Kidney epithelial cell (primary cell): ENCODE data around the gene LARP1. TPM values are rescaled to one million over a fixed set of nuclear protein-coding genes. Genes with fewer than 3 reads are reported as not detected.

Experiments used
- DNase-seq: peaks from one replicate; pipeline ENCODE4 v3.0.0-alpha.2; 2010; ENCODE audit warnings: low read depth
- H3K27me3 ChIP-seq: 2 replicates; pipeline ENCODE4 v1.6.0; 2011; ENCODE audit warnings: low read length; ENCODE audit not compliant: control insufficient read depth, insufficient read depth
- H3K36me3 ChIP-seq: 2 replicates; pipeline ENCODE4 v1.5.1; 2011; ENCODE audit warnings: low read length; ENCODE audit not compliant: control insufficient read depth, insufficient read depth
- H3K4me3 ChIP-seq: 2 replicates; pipeline ENCODE4 v1.5.1; 2011; ENCODE audit warnings: low read depth, mild to moderate bottlenecking, control low read depth, low read length
- total RNA-seq: library from RNA; depleted of rRNA; stranded (reverse); fragments of >200 nt; gene quantifications from 2 replicates; pipeline ENCODE4 v1.2.3, GENCODE V29; 2015
- TF ChIP-seq, protein P1 (sequence below): IDR thresholded peaks from 2 replicates; pipeline ENCODE4 v1.5.1; 2011; ENCODE audit warnings: mild to moderate bottlenecking, moderate library complexity, low read length, control low read depth, inconsistent platforms; ENCODE audit not compliant: insufficient read depth, poor library complexity, severe bottlenecking

The LARP1 gene
- total RNA-seq, 1 donor from 2014 or later = 142 TPM

DNA sequence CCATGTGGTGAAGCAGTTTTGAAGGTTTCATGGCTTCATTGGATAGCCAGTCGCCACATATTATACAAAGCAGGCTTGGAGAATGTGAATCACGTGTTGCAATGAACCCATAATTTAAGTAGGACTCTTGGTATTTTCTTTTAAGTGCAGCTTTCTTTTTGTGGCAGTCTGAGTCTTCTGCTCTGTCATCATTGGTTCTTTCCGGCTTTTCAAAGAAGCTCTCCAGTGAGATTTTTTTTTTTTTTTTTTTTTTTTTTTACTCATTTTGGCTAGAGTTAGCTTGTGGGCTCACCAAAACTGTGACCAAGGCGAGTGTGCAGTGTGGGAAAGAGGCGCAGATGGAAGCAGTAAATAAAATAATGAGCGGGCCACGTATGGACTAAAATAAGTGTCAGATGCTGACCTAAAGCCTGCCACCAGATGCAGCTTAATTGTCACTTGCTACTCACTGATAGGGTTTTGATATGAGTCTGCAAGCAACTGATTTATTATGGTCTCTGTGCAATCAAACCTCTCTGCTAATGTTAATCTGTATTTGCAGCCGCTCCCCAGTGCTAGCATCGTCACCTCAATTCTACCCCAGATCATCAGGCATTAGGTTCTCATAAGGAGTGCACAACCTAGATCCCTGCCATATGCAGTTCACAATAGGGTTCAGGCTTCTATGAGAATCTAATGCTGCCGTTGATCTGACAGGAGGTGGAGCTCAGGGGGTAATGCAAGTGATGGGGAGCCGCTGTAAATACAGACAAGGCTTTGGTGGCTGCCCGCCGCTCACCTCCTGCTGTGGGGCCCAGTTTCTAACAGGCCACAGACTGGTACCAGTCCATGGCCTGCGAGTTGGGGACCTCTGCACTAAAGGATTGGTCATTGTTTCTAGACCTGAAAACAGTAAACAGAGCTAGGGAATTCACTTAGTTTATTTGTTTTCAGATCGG, 45.5 kb upstream of the LARP1 start:
- Histone ChIP-seq H3K27me3 (no peaks in the 10 kb centered on the region), H3K4me3 (no peak overlapping the region), H3K36me3 (no peaks in the 10 kb centered on the region)
- TF ChIP-seq, protein P1, sequence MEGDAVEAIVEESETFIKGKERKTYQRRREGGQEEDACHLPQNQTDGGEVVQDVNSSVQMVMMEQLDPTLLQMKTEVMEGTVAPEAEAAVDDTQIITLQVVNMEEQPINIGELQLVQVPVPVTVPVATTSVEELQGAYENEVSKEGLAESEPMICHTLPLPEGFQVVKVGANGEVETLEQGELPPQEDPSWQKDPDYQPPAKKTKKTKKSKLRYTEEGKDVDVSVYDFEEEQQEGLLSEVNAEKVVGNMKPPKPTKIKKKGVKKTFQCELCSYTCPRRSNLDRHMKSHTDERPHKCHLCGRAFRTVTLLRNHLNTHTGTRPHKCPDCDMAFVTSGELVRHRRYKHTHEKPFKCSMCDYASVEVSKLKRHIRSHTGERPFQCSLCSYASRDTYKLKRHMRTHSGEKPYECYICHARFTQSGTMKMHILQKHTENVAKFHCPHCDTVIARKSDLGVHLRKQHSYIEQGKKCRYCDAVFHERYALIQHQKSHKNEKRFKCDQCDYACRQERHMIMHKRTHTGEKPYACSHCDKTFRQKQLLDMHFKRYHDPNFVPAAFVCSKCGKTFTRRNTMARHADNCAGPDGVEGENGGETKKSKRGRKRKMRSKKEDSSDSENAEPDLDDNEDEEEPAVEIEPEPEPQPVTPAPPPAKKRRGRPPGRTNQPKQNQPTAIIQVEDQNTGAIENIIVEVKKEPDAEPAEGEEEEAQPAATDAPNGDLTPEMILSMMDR = no peak
- DNase-seq = no peak

DNA sequence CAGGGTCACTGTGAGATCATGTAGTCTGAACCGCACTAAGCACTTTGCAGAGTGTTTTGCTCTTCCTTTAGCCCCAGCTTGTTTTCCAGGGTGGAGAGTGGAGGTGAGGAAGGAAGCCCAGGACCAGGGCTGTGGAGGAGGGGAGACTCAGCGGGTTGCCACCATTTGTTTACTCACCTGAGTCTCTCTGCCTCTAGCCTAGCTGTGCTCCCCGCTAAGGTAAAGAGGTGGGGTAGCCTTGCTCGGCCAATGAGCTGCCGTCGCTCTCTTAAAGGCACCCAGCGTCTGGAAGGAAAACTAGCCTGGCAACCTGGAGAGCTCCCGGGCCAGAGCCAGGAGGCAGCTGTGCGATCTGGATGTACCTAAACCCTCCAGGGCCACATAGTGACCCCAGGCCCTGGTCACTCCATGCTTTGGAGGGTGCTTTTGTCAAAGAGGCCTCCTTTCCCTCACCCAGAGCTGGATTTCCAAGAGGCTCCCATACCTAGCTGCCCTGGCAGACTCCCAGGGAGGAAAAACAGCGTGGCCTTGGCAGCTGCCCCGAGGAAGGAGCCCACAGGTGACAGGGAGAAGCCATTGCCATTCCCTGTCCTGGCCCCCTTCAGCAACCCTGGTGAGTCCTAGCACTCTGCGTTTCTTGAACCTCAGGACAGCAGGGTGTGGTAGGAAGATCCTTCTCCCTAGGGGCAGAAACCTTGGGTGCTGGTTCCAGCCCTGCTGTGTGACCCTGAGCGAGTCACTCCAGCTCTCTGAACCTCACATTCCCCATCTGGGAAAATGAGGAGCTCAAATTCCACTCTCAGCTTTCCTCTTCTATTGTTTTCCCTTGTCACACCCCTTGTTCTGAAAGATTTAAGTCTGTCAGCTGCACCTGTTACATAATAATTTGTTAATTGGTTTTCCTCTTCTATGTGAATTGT, 42.4 kb upstream of the LARP1 start:
- no peaks in the 10 kb centered on the region for H3K36me3 ChIP-seq
- TF ChIP-seq, protein P1 = no peak
- no peaks in the 10 kb centered on the region for H3K27me3 ChIP-seq
- DNase-seq = no peak
- no peak overlapping the region for H3K4me3 ChIP-seq

DNA sequence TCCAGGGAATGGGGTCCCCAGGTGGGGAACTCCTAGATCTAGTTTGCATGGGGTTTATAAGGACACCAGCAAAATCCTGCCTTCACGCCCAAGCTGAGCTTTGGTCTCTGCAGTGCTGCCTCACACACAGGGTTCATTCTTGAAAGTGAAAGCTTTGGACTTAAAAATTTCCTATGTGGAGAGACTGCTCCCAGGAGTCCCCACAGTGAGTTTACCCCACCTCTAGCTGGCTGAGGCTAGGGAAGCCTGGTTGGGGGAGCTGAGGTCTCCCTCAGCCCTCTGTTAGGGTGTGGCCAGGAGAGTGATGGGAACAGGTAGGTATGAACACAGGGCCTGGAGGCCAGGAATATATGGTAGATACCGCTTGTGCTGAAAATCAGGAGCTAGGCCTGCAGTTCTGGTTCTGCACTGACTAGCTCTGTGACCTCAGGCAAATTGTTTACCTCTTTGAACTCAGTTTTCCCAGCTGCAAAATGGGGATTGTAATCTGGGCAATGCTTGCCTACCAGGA, 41.5 kb upstream of the LARP1 start:
- TF ChIP-seq, protein P1 = no peak
- Histone ChIP-seq H3K36me3 (no peaks in the 10 kb centered on the region), H3K4me3 (no peak overlapping the region), H3K27me3 (no peaks in the 10 kb centered on the region)
- no peak for DNase-seq

DNA sequence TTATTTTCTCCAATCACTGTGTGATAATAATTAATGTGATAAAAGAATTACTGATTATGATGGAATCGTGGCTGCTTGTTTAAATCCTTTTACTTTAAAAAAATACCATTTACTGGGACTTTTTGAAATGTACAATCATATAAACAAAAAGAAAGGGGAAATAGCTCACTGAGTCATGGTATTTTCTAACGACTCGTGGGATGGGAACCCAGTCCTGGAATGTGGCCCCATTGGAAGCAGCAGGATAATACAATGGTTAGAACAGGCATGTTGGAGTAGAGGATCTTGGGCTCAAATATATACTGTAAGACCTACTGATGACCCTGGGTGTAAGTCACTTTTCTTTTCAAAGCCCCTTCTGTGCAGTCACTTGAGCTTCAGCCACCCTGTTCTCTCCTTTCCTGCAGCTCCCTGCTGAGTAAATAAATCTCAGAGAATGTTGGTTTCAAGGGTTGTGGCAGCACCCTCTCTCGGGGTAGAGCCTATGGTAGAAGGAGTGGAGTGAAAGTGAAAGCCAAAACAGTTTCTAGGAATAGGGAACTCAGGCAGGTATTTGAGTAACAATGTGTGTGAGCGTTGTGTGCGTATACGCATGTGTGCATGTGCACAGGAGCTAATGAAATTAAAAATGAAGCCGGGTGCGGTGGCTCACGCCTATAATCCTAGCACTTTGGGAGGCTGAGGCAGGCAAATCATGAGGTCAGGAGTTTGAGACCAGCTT, 40.8 kb upstream of the LARP1 start:
- Histone ChIP-seq H3K36me3 (no peaks in the 10 kb centered on the region), H3K27me3 (no peaks in the 10 kb centered on the region), H3K4me3 (no peak overlapping the region)
- no peak for DNase-seq
- TF ChIP-seq, protein P1 = no peak

DNA sequence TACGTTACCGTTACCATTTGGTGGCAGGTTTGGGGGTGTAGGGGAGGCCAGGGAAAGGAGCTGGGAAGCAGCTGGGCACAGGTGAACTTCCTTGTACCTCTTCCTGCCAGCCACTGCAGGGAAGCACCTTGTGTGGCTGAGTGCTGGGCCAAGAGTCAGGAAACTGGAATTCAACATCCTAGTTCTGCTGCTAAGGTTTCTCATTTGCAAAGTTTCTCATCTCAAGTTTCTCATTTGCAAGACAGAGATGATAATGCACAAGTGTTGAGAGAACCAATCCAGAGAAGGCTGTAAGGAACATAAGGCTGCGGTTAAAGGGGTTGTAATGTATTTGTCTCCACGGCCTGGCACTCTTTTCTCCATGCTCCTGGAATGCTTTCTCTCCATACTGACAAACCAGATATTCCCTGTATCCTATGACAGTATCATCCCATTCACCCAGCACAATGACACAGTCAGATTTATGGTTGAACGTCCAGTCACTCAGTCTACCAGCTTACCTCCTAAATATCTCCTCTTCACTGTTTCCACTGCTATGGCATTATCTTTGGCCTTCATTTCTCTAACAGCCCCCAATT, 33.6 kb upstream of the LARP1 start:
- Histone ChIP-seq H3K36me3 (no peaks in the 10 kb centered on the region), H3K27me3 (no peaks in the 10 kb centered on the region), H3K4me3 (no peak overlapping the region)
- DNase-seq = no peak
- TF ChIP-seq, protein P1 = no peak
